ENCODE results near the gene CCDC180. TPM values are rescaled to one million over a fixed set of nuclear protein-coding genes. Genes with fewer than 3 reads are reported as not detected.
"Not testable (repeated sequence)": the region's sequence is repeated elsewhere in the genome, so short reads cannot be mapped to it uniquely, and the experiment has no call there.

CCDC180 gene
- 3.0 and 3.9 TPM in 2 replicates for total RNA-seq

GRCh38 chr9:97307500-97308163, at the start of gene CCDC180:
TSS of gene CCDC180 (plus strand) at chr9:97307659. CDS start at chr9:97308064, 405 bp downstream.
- DNase-seq (ENCODE audit: low read depth), result peak; percentile 40

GRCh38 chr9:97259834-97260514, 47.5 kb upstream of the CCDC180 start:
- DNase-seq (ENCODE audit: low read depth); H3K4me3 ChIP-seq (ENCODE audit: low read depth, low read length): not testable (repeated sequence)

More at GRCh38 chr9:97307500-97308163, at the start of gene CCDC180:
- no peak for TF ChIP-seq CTCF (IDR thresholded peaks at IDR 0.05; ENCODE audit: insufficient read depth, low read depth, low read length)
- H3K4me3 ChIP-seq (ENCODE audit: low read depth, low read length), result peak within 1 kb of the TSS; percentile 20

- H3K4me3 ChIP-seq (ENCODE audit: low read depth, low read length), result no peak overlapping the region
- no peak for DNase-seq (ENCODE audit: low read depth)
- TF ChIP-seq CTCF (IDR thresholded peaks at IDR 0.05; ENCODE audit: insufficient read depth, low read depth, low read length), result no peak
These were observed 36.2 kb upstream of the CCDC180 start for GRCh38 chr9:97271292-97271691.

- no peak for DNase-seq (ENCODE audit: low read depth)
- no peak for TF ChIP-seq CTCF (IDR thresholded peaks at IDR 0.05; ENCODE audit: insufficient read depth, low read depth, low read length)
- H3K4me3 ChIP-seq (ENCODE audit: low read depth, low read length), result no peak overlapping the region
These were observed 35.4 kb upstream of the CCDC180 start for GRCh38 chr9:97272072-97272471.

- no peak for DNase-seq (ENCODE audit: low read depth)
- TF ChIP-seq CTCF (IDR thresholded peaks at IDR 0.05; ENCODE audit: insufficient read depth, low read depth, low read length), result no peak
- H3K4me3 ChIP-seq (ENCODE audit: low read depth, low read length), result no peak overlapping the region
These were observed 31.1 kb upstream of the CCDC180 start for GRCh38 chr9:97276310-97276852.

GRCh38 chr9:97277953-97278352, 29.5 kb upstream of the CCDC180 start:
- TF ChIP-seq CTCF (IDR thresholded peaks at IDR 0.05; ENCODE audit: insufficient read depth, low read depth, low read length), result no peak
- no peak for DNase-seq (ENCODE audit: low read depth)
- no peak overlapping the region for H3K4me3 ChIP-seq (ENCODE audit: low read depth, low read length)

- no peak for DNase-seq (ENCODE audit: low read depth)
- H3K4me3 ChIP-seq (ENCODE audit: low read depth, low read length), result no peak overlapping the region
- TF ChIP-seq CTCF (IDR thresholded peaks at IDR 0.05; ENCODE audit: insufficient read depth, low read depth, low read length), result no peak
These were observed 26.6 kb upstream of the CCDC180 start for GRCh38 chr9:97280755-97281330.

All from fibroblast of villous mesenchyme (primary cell).